Eye (tissue), 1 donor: ENCODE data around the gene LUC7L2.
"Not testable (repeated sequence)": the region's sequence is repeated elsewhere in the genome, so short reads cannot be mapped to it uniquely, and the experiment has no call there.

Source experiments
- DNase-seq: peaks from one replicate; pipeline ENCODE4 v3.0.0-alpha.2; 2015

Gene LUC7L2

GRCh38 chr7:139357729-139358506 is 1.8 kb upstream of the LUC7L2 start:
- not testable (repeated sequence) for DNase-seq

GRCh38 chr7:139358541-139359365 is 941 bp upstream of the LUC7L2 start:
- peak; percentile 49 for DNase-seq

- peak; percentile 98 for DNase-seq
Observed at GRCh38 chr7:139360210-139360947, 685 bp downstream of the LUC7L2 start.

- no peak for DNase-seq
Observed at GRCh38 chr7:139360948-139361307, 1.2 kb downstream of the LUC7L2 start.

GRCh38 chr7:139361523-139361922 is 1.8 kb downstream of the LUC7L2 start:
- peak; percentile 20 for DNase-seq

GRCh38 chr7:139362302-139362701 is 2.6 kb downstream of the LUC7L2 start:
- no peak for DNase-seq

- DNase-seq, result no peak
Observed at GRCh38 chr7:139362981-139363380, 3.3 kb downstream of the LUC7L2 start.

GRCh38 chr7:139365336-139365735 is 5.6 kb downstream of the LUC7L2 start:
- DNase-seq, result no peak

- DNase-seq, result no peak
Observed at GRCh38 chr7:139366400-139366799, 6.7 kb downstream of the LUC7L2 start.

GRCh38 chr7:139367438-139368155 is 7.9 kb downstream of the LUC7L2 start:
- no peak for DNase-seq

GRCh38 chr7:139370301-139370942 is 10.7 kb downstream of the LUC7L2 start:
- DNase-seq, result no peak

- DNase-seq, result no peak
Observed at GRCh38 chr7:139370943-139371313, 11.2 kb downstream of the LUC7L2 start.

- DNase-seq, result no peak
Observed at GRCh38 chr7:139374246-139374645, 14.6 kb downstream of the LUC7L2 start.

- no peak for DNase-seq
Observed at GRCh38 chr7:139382439-139382838, 22.7 kb downstream of the LUC7L2 start.

- DNase-seq, result no peak
Observed at GRCh38 chr7:139384611-139385010, 24.9 kb downstream of the LUC7L2 start.

GRCh38 chr7:139387594-139387993 is 27.9 kb downstream of the LUC7L2 start:
- DNase-seq, result no peak

GRCh38 chr7:139389091-139389490 is 29.4 kb downstream of the LUC7L2 start:
- no peak for DNase-seq

GRCh38 chr7:139389774-139390173 is 30.1 kb downstream of the LUC7L2 start:
- no peak for DNase-seq

- DNase-seq, result no peak
Observed at GRCh38 chr7:139393621-139394211, 34.0 kb downstream of the LUC7L2 start.

- DNase-seq, result no peak
Observed at GRCh38 chr7:139394540-139394939, 34.8 kb downstream of the LUC7L2 start.

GRCh38 chr7:139396323-139396951 is 36.7 kb downstream of the LUC7L2 start:
- no peak for DNase-seq
